Testis (tissue), 3 donors: ENCODE results near the gene TRPV6. TPM values are rescaled to one million over a fixed set of nuclear protein-coding genes. Genes with fewer than 3 reads are reported as not detected.

Source experiments
- DNase-seq: peaks from one replicate; pipeline ENCODE4 v3.0.0-alpha.2; 2019
- H3K27ac ChIP-seq, 2 donors: fragments of 200-600 bp; sonication (generic); one replicate each; pipeline ENCODE4 v1.5.1; 2019
- H3K27me3 ChIP-seq: fragments of 200-600 bp; sonication (generic); one replicate; pipeline ENCODE4 v1.5.1; 2019
- H3K36me3 ChIP-seq: fragments of 200-600 bp; sonication (generic); one replicate; pipeline ENCODE4 v1.5.1; 2017; ENCODE audit warnings: low read depth; ENCODE audit errors: missing control alignments
- H3K4me1 ChIP-seq: fragments of 200-600 bp; sonication (generic); one replicate; pipeline ENCODE4 v1.5.1; 2019
- H3K4me3 ChIP-seq, 2 donors: fragments of 200-600 bp; sonication (generic); one replicate each; pipeline ENCODE4 v1.5.1; 2017 to 2019
- H3K9me3 ChIP-seq: fragments of 200-600 bp; sonication (generic); one replicate; pipeline ENCODE4 v1.5.1; 2017
- CTCF ChIP-seq, 3 experiments: fragments of 450-650 bp in 2 of 3; fragments of 200-600 bp in 1 of 3; sonication (generic) in 1 of 3; IDR thresholded peaks; one replicate each; pipeline ENCODE4 v1.5.1; 2016 to 2019; ENCODE audit warnings: antibody characterized with exemption in 3 of 3, mild to moderate bottlenecking in 2 of 3, moderate library complexity in 1 of 3
- POLR2A ChIP-seq: fragments of 450-650 bp; IDR thresholded peaks from one replicate; pipeline ENCODE4 v1.6.1; 2017; ENCODE audit warnings: antibody characterized with exemption, mild to moderate bottlenecking, moderate library complexity
- WGBS, 2 donors: methylation state at CpG; one replicate each; pipeline ENCODE4 v1.1.5; 2018; 5-methylcytosine and 5-hydroxymethylcytosine counted together
- intact Hi-C: fragments of 100-400 bp; cut with DNase I; formaldehyde crosslinking; loops from one replicate; pipeline ENCODE4 v1.15.1; 2023; ENCODE audit warnings: low total_unique reads
- polyA plus RNA-seq: library from polyadenylated mRNA; stranded (reverse); fragments of 350-450 nt; fragmentation: Illumina TruSeq; extraction: RNeasy Lipid Tissue Mini Kit (QIAGEN cat#74804); gene quantifications from one replicate; pipeline ENCODE4 v1.2.3, GENCODE V29; 2014; ENCODE audit warnings: low read depth, low replicate concordance; ENCODE audit not compliant: insufficient read depth
- total RNA-seq, 2 donors: library from RNA; depleted of rRNA; stranded (reverse); fragments of >200 nt; gene quantifications; one replicate each; pipeline ENCODE4 v1.2.3, GENCODE V29; 2016

TRPV6 gene
- total and polyA plus RNA-seq, 3 donors from 2014 or later, result 2.2 to 4.5 (median 2.6) TPM

DNA sequence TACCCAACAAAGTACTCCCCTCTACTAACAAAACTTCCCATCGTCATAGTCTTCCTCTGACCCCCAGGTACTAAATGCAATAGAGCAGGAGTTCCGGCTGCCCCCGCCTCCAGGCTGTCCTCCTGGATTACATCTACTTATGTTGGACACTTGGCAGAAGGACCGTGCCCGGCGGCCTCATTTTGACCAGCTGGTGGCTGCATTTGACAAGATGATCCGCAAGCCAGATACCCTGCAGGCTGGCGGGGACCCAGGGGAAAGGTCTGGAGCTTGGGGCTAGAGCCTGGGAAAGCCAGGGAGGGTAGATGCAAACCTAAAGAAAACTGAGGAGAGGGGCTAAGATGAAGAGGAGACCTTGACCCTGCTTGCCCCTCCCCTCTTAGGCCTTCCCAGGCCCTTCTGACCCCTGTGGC lies 15.4 kb downstream of the TRPV6 start:
- no peaks in the 10 kb centered on the region for H3K4me1 ChIP-seq
- no peak overlapping the region for H3K4me3 ChIP-seq
- H3K27ac ChIP-seq, result no peak overlapping the region
- TF ChIP-seq POLR2A, result no peak
- no peak for TF ChIP-seq CTCF (IDR thresholded peaks at IDR 0.05)
- 74 to 85% methylated on average over 8 of the region's 8 CpGs for WGBS, 2 donors
- no peaks in the 10 kb centered on the region for H3K27me3 ChIP-seq
- DNase-seq, result peak; percentile 11
- intact Hi-C loops, result no loop called here
- no peaks in the 10 kb centered on the region for H3K36me3 ChIP-seq
- H3K9me3 ChIP-seq, result no peaks in the 10 kb centered on the region

GRCh38 chr7:142869434-142869833 lies 16.1 kb downstream of the TRPV6 start:
- Histone ChIP-seq H3K36me3 (no peaks in the 10 kb centered on the region), H3K27me3 (no peaks in the 10 kb centered on the region), H3K9me3 (no peaks in the 10 kb centered on the region), H3K4me1 (no peaks in the 10 kb centered on the region), H3K27ac (no peak overlapping the region), H3K4me3 (no peak overlapping the region)
- WGBS, 2 donors, result 89 to 92% methylated on average over 2 of the region's 2 CpGs
- no peak for TF ChIP-seq POLR2A
- DNase-seq, result no peak
- intact Hi-C loops, result loop anchor here (10.0 kb wide), 1 partner anchor 135 kb away; no protein-coding TSS in a partner anchor

DNA sequence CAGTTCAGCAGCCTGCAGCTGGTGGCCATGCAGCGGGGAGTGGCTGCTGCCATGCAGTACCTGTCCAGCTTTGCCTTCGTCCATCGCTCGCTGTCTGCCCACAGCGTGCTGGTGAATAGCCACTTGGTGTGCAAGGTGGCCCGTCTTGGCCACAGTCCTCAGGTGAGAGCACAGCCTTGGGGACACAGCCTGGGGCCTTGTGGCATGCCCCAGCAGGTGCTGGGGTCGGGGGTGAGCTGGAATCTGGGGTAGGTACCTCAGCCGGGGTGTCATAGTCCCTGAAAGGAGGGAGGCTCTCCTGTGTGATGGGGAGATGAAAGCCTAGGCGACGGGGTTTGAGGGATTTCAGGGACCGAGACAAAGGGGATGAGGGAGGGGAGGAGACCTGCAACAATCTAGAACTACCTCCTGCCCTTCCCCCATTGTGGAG lies 16.5 kb downstream of the TRPV6 start:
- H3K4me3 ChIP-seq, result no peak overlapping the region
- intact Hi-C loops, result loop anchor here (10.0 kb wide), 1 partner anchor 136 kb away; no protein-coding TSS in a partner anchor
- H3K27me3 ChIP-seq, result no peaks in the 10 kb centered on the region
- TF ChIP-seq POLR2A, result no peak
- TF ChIP-seq CTCF (IDR thresholded peaks at IDR 0.05), result no peak
- no peak overlapping the region for H3K27ac ChIP-seq
- DNase-seq, result peak; percentile 7
- H3K9me3 ChIP-seq, result no peaks in the 10 kb centered on the region
- 88 to 99% methylated on average over 11 of the region's 11 CpGs for WGBS, 2 donors
- no peaks in the 10 kb centered on the region for H3K36me3 ChIP-seq
- no peaks in the 10 kb centered on the region for H3K4me1 ChIP-seq

GRCh38 chr7:142868188-142868985 lies 17.2 kb downstream of the TRPV6 start:
- TF ChIP-seq CTCF (IDR thresholded peaks at IDR 0.05) (no peak), POLR2A (no peak)
- H3K4me1 ChIP-seq, result no peaks in the 10 kb centered on the region
- intact Hi-C loops, result loop anchor here (10.0 kb wide), 1 partner anchor 136 kb away; no protein-coding TSS in a partner anchor
- H3K36me3 ChIP-seq, result no peaks in the 10 kb centered on the region
- 87 to 94% methylated on average over 24 to 30 of the region's 31 CpGs for WGBS, 2 donors
- DNase-seq, result peak; percentile 7
- no peak overlapping the region for H3K4me3 ChIP-seq
- H3K9me3 ChIP-seq, result no peaks in the 10 kb centered on the region
- no peak overlapping the region for H3K27ac ChIP-seq
- H3K27me3 ChIP-seq, result no peaks in the 10 kb centered on the region

DNA sequence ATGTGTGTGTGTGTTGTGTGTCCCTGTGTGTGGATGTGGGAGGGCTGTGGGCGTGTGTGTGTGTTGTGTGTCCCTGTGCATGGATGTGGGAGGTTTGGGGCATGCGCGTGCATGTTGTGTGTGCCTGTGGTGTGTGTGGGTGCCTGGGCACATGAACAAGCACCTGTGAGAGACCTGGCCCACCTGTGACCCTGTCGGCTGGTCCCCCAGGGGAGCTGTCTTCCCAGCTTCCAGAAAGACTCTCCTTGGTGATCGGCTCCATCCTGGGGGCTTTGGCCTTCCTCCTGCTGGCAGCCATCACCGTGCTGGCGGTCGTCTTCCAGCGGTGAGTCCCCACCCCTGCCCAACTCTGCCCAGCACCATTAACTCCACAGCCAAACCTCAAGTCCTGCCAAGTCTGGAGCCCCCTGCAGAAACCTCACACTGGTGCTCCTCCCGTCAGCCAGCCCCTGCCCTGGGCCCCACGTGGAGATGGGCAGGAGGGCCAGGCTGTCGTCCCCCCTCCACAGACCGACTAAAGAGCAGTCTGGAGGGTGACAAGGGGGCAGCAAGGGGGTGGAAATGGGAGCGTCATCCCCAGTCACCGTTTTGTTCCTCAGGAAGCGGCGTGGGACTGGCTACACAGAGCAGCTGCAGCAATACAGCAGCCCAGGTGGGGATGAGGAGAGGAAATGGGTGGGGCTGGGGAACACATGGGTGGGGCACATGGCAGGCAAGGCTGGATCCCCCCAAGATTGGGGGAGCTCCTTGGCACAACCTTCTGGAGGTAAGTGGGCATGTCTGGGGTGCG lies 18.0 kb downstream of the TRPV6 start:
- Histone ChIP-seq H3K4me3 (no peak overlapping the region), H3K36me3 (no peaks in the 10 kb centered on the region), H3K9me3 (no peaks in the 10 kb centered on the region), H3K27me3 (no peaks in the 10 kb centered on the region), H3K4me1 (no peaks in the 10 kb centered on the region), H3K27ac (no peak overlapping the region)
- 88 to 96% methylated on average over 12 to 18 of the region's 18 CpGs for WGBS, 2 donors
- peak; percentile 2 for DNase-seq
- TF ChIP-seq CTCF (IDR thresholded peaks at IDR 0.05) (no peak), POLR2A (no peak)
- intact Hi-C loops, result loop anchor here (10.0 kb wide), 1 partner anchor 137 kb away; no protein-coding TSS in a partner anchor
